IMR-90 (cell line): ENCODE data around the gene FDX1. TPM values are rescaled to one million over a fixed set of nuclear protein-coding genes. Genes with fewer than 3 reads are reported as not detected.

Experiments
- ATAC-seq: fragments of 200-7000 bp; cut with Tn5 transposase; 2 replicates; pipeline ENCODE4 v1.9.1; 2020; ENCODE audit warnings: low read depth, mild to moderate bottlenecking, moderate library complexity
- BruUV-seq: library from RNA; stranded (reverse); fragments of 400-500 nt; replicated peaks from 2 replicates; lab custom pipeline; 2021; lab: Mats Ljungman, UMichigan
- CTCF ChIA-PET: fragments of 300-600 bp; formaldehyde crosslinking; extraction: SDS; loops from one replicate; lab custom pipeline; 2021; ENCODE audit warnings: antibody characterized with exemption; lab: Yijun Ruan, JAX
- POLR2A ChIA-PET: fragments of 300-600 bp; sonication (Branson Sonifier 250); formaldehyde crosslinking; loops from one replicate; lab custom pipeline; 2022; ENCODE audit warnings: antibody characterized with exemption; ENCODE audit not compliant: unreplicated experiment; lab: Charles Lee
- DNase-seq: peaks from one replicate; pipeline ENCODE4 v3.0.0; 2013
- H2AFZ ChIP-seq: replicated peaks from 2 replicates; pipeline ENCODE3; 2013; ENCODE audit warnings: low read length, mild to moderate bottlenecking; ENCODE audit not compliant: poor library complexity
- H2AK5ac ChIP-seq: 2 replicates; pipeline ENCODE4 v1.6.1; 2013; ENCODE audit warnings: low read depth, low read length, inconsistent platforms
- H2AK9ac ChIP-seq: replicated peaks from 2 replicates; pipeline ENCODE3; 2013; ENCODE audit warnings: mild to moderate bottlenecking, low read depth, low read length, moderate library complexity; ENCODE audit not compliant: poor library complexity
- H2BK120ac ChIP-seq: 2 replicates; pipeline ENCODE4 v1.6.1; 2013; ENCODE audit warnings: low read depth, low read length, inconsistent platforms
- H2BK15ac ChIP-seq: 3 replicates; pipeline ENCODE4 v1.6.1; 2013; ENCODE audit warnings: low read depth, low read length, inconsistent platforms
- H2BK20ac ChIP-seq: 2 replicates; pipeline ENCODE4 v1.6.1; 2013; ENCODE audit warnings: low read depth, mild to moderate bottlenecking, inconsistent platforms, low read length, moderate library complexity
- H2BK5ac ChIP-seq: 2 replicates; pipeline ENCODE4 v1.6.1; 2013; ENCODE audit warnings: mild to moderate bottlenecking, low read depth, low read length, inconsistent platforms; ENCODE audit not compliant: poor library complexity, severe bottlenecking
- H3K14ac ChIP-seq: replicated peaks from 2 replicates; pipeline ENCODE4 v1.6.1; 2013; ENCODE audit warnings: low read depth, low read length, inconsistent platforms
- H3K18ac ChIP-seq: 2 replicates; pipeline ENCODE4 v1.6.1; 2013; ENCODE audit warnings: low read depth, low read length, control low read depth
- H3K23ac ChIP-seq: 2 replicates; pipeline ENCODE4 v1.6.1; 2013; ENCODE audit warnings: low read depth, low read length, inconsistent platforms
- H3K27ac ChIP-seq: 2 replicates; pipeline ENCODE4 v1.5.1; 2013; ENCODE audit warnings: mild to moderate bottlenecking, control low read depth, low read length; ENCODE audit not compliant: insufficient read depth
- H3K27me3 ChIP-seq: 2 replicates; pipeline ENCODE4 v1.6.1; 2013; ENCODE audit warnings: low read length; ENCODE audit not compliant: control insufficient read depth, insufficient read depth
- H3K36me3 ChIP-seq: 2 replicates; pipeline ENCODE4 v1.6.1; 2013; ENCODE audit warnings: low read length, mixed read lengths; ENCODE audit not compliant: control insufficient read depth, insufficient read depth
- H3K4ac ChIP-seq: 2 replicates; pipeline ENCODE4 v1.6.1; 2013; ENCODE audit warnings: low read depth, low read length, inconsistent platforms
- H3K4me1 ChIP-seq: 2 replicates; pipeline ENCODE4 v1.6.1; 2013; ENCODE audit warnings: low read length, mixed read lengths; ENCODE audit not compliant: control insufficient read depth, insufficient read depth
- H3K4me2 ChIP-seq: 2 replicates; pipeline ENCODE4 v1.6.1; 2013; ENCODE audit warnings: low read depth, mild to moderate bottlenecking, control low read depth, low read length, moderate library complexity
- H3K4me3 ChIP-seq: 2 replicates; pipeline ENCODE4 v1.5.1; 2013; ENCODE audit warnings: low read depth, mild to moderate bottlenecking, control low read depth, low read length, moderate library complexity; ENCODE audit not compliant: insufficient read depth
- H3K56ac ChIP-seq: 2 replicates; pipeline ENCODE4 v1.6.1; 2013; ENCODE audit warnings: low read length, inconsistent platforms; ENCODE audit not compliant: insufficient read depth; ENCODE audit errors: extremely low read depth
- H3K79me1 ChIP-seq, 2 experiments: 2 replicates each; pipeline ENCODE4 v1.6.1; 2013; ENCODE audit warnings: low read length in 2 of 2, inconsistent platforms in 1 of 2, low read depth in 1 of 2
- H3K9ac ChIP-seq: 2 replicates; pipeline ENCODE4 v1.6.1; 2013; ENCODE audit warnings: low read depth, low read length, control low read depth
- H3K9me1 ChIP-seq: 2 replicates; pipeline ENCODE4 v1.6.1; 2013; ENCODE audit warnings: low read length, inconsistent platforms; ENCODE audit not compliant: insufficient read depth
- H3K9me3 ChIP-seq: 2 replicates; pipeline ENCODE4 v1.6.1; 2013; ENCODE audit warnings: low read length; ENCODE audit not compliant: control insufficient read depth, insufficient read depth
- H4K20me1 ChIP-seq: 2 replicates; pipeline ENCODE4 v1.6.1; 2013; ENCODE audit warnings: low read length, inconsistent platforms; ENCODE audit not compliant: insufficient read depth
- H4K5ac ChIP-seq: 2 replicates; pipeline ENCODE4 v1.6.1; 2013; ENCODE audit warnings: mild to moderate bottlenecking, low read depth, low read length, control low read depth
- H4K8ac ChIP-seq, 2 experiments: 2 replicates each; pipeline ENCODE4 v1.6.1; 2013; ENCODE audit warnings: low read depth in 2 of 2, low read length in 2 of 2, control low read depth in 1 of 2, inconsistent platforms in 1 of 2
- H4K91ac ChIP-seq: 2 replicates; pipeline ENCODE4 v1.6.1; 2013; ENCODE audit warnings: low read depth, low read length, inconsistent platforms; ENCODE audit not compliant: insufficient read depth
- BHLHE40 ChIP-seq: fragments of 150-350 bp; IDR thresholded peaks from 2 replicates; pipeline ENCODE4 v1.6.1; 2016; ENCODE audit warnings: mild to moderate bottlenecking, low read depth, low read length
- CHD1 ChIP-seq: IDR thresholded peaks from 2 replicates; pipeline ENCODE4 v1.6.1; 2012; ENCODE audit warnings: low read depth, low read length, improper control_type of control experiment
- ELK1 ChIP-seq: fragments of 150-350 bp; IDR thresholded peaks from 2 replicates; pipeline ENCODE4 v1.6.1; 2016; ENCODE audit warnings: low read depth, mild to moderate bottlenecking, low read length, moderate library complexity, borderline replicate concordance
- MXI1 ChIP-seq: IDR thresholded peaks from 2 replicates; pipeline ENCODE4 v1.6.1; 2012; ENCODE audit warnings: low read depth, mild to moderate bottlenecking, low read length, moderate library complexity, borderline replicate concordance
- NFE2L2 ChIP-seq: fragments of 150-350 bp; IDR thresholded peaks from 2 replicates; pipeline ENCODE4 v1.6.1; 2016; ENCODE audit warnings: low read depth, mild to moderate bottlenecking, low read length
- POLR2A ChIP-seq: IDR thresholded peaks from 2 replicates; pipeline ENCODE4 v1.6.1; 2012; ENCODE audit warnings: mild to moderate bottlenecking, low read depth, low read length
- RCOR1 ChIP-seq: IDR thresholded peaks from 2 replicates; pipeline ENCODE4 v1.6.1; 2012; ENCODE audit warnings: mild to moderate bottlenecking, low read length, improper control_type of control experiment; ENCODE audit not compliant: insufficient replicate concordance
- WGBS, 2 experiments: methylation state at CpG; one replicate each; pipeline versions ENCODE4 v1.1.5 to v1.1.7; 2013; ENCODE audit warnings: missing lambda C conversion rate in 2 of 2; ENCODE audit not compliant: insufficient read length in 1 of 2; ENCODE audit errors: extremely low coverage in 2 of 2; 5-methylcytosine and 5-hydroxymethylcytosine counted together
- dilution Hi-C: fragments of 300-500 bp; cut with HindIII; formaldehyde crosslinking; loops from one replicate; pipeline ENCODE4 v1.14.3; 2018; ENCODE audit warnings: low sequenced_read_pairs; ENCODE audit not compliant: unreplicated experiment
- in situ Hi-C: fragments of 300-500 bp; cut with MboI; formaldehyde crosslinking; loops from 3 replicates; pipeline ENCODE4 v1.14.3; 2019; ENCODE audit warnings: low sequenced_read_pairs, inconsistent platforms, mixed read lengths
- intact Hi-C: fragments of 100-400 bp; cut with micrococcal nuclease; formaldehyde crosslinking; loops from 2 replicates; pipeline ENCODE4 v1.10.0; 2022
- polyA plus RNA-seq, 3 experiments: library from polyadenylated mRNA; depleted of rRNA; stranded (reverse); fragments of >200 nt; gene quantifications; 2 replicates each; pipeline ENCODE4 v1.2.3, GENCODE V29; 2012; ENCODE audit warnings: low replicate concordance in 1 of 3
- total RNA-seq: library from RNA; depleted of rRNA; stranded (reverse); fragments of >200 nt; gene quantifications from 2 replicates; pipeline ENCODE4 v1.2.3, GENCODE V29; 2012; rRNA removed

Gene FDX1
- total and polyA plus RNA-seq, 2 of the 4 experiments (the other 2 are of a cell fraction): 4.3 to 5.1 TPM

DNA sequence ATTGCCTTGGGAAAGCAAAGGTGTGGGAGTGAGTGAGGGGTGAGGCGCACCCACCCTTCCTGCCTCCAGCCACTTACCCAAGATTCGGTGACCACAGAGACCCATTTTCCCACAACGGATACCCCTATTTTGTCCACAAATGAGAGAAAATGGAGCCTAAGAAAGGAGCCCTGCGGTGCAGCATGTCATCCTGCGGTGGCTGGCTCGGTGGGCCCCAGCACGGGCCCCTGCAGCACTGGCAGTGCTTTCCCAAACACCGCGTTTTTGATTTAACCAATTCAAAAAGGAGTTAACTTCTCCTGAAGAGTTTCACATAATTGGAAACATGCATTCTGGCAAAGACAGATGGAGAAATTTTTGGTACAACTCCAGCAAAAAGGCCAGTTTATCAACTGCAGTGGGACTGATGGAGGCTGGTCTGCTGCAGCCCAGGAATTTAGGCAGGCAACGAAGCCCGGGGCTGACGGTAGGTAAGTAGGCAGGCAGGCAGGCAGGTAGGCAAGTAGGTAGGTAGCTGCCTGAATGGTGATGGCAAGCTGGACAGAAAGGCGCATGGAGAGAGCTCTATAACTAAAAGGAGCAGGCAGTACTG lies 84.2 kb downstream of the FDX1 start:
- no peak overlapping the region for H4K5ac ChIP-seq
- no TSS peak for BruUV-seq
- H3K9ac ChIP-seq: no peak overlapping the region
- ChIA-PET CTCF (no interaction called here), POLR2A (no interaction called here)
- no peak overlapping the region for H2BK5ac ChIP-seq
- H3K4me2 ChIP-seq: no peak overlapping the region
- in situ Hi-C loops: no loop called here
- H3K4me3 ChIP-seq: no peak overlapping the region
- H2AFZ ChIP-seq: no peak overlapping the region
- dilution Hi-C loops: no loop called here
- H3K4me1 ChIP-seq: peaks cover 2% of the 10 kb centered on the region; the same call in 1 of the 2 replicates
- no peak overlapping the region for H3K4ac ChIP-seq
- no peak overlapping the region for H3K18ac ChIP-seq
- H3K27ac ChIP-seq: no peak overlapping the region
- no peak for TF ChIP-seq CHD1
- TF ChIP-seq NFE2L2: no peak
- no peak for TF ChIP-seq RCOR1
- no peak for TF ChIP-seq POLR2A
- no peak for TF ChIP-seq BHLHE40
- TF ChIP-seq MXI1: no peak
- no peak for TF ChIP-seq ELK1
- no peak overlapping the region for H2AK9ac ChIP-seq
- H3K56ac ChIP-seq: no peak overlapping the region
- H3K36me3 ChIP-seq: no peaks in the 10 kb centered on the region
- H3K9me3 ChIP-seq: no peaks in the 10 kb centered on the region
- WGBS, 2 experiments: 37% methylated on average over 9 of the region's 13 CpGs; no CpG with 5 or more reads in 1 of the 2 experiments
- no peaks in the 10 kb centered on the region for H3K27me3 ChIP-seq
- intact Hi-C loops: no loop called here
- no peaks in the 10 kb centered on the region for H4K20me1 ChIP-seq
- no peak overlapping the region for H3K23ac ChIP-seq
- no peak overlapping the region for H2AK5ac ChIP-seq
- H2BK15ac ChIP-seq: no peak overlapping the region
- 0 out of 2 replicates have a peak, but pooled peaks cover 4% of the 10 kb centered on the region for H3K9me1 ChIP-seq
- H3K79me1 ChIP-seq: no peaks in the 10 kb centered on the region
- H4K91ac ChIP-seq: no peak overlapping the region
- DNase-seq: peak; percentile 10
- no peak overlapping the region for H4K8ac ChIP-seq
- ATAC-seq: no peak
- H3K14ac ChIP-seq: no peak overlapping the region
- no peak overlapping the region for H2BK120ac ChIP-seq
- H2BK20ac ChIP-seq: no peak overlapping the region

Other genes with a start within 250 kb of the FDX1 start
- gene RDX, start 133.3 kb upstream of the FDX1 start, total RNA-seq: 61.1 and 135 TPM in 2 replicates
- 60.9 and 72.4 TPM in 2 replicates for gene RDX, start 133.3 kb upstream of the FDX1 start, polyA plus RNA-seq (2012; rRNA removed)